Measurements from ENCODE around the gene VPS51.

- TF ChIP-seq EZH2 (IDR thresholded peaks at IDR 0.05; ENCODE audit: borderline replicate concordance, low read length): no peak
- TF ChIP-seq CTCF (IDR thresholded peaks at IDR 0.05; ENCODE audit: low read length): no peak
Measured at GRCh38 chr11:65056999-65057398, 39.0 kb upstream of the VPS51 start.
